Measurements from ENCODE around the gene TKT.

- TF ChIP-seq CTCF (IDR thresholded peaks at IDR 0.05) (no peak), ZFX (IDR thresholded peaks at IDR 0.05; ENCODE audit: borderline replicate concordance) (no peak)
Observed at GRCh38 chr3:53235545-53235944, 20.3 kb downstream of the TKT start.

All from 22Rv1 (cell line).